ENCODE measurements around the gene KIF25. TPM values are rescaled to one million over a fixed set of nuclear protein-coding genes. Genes with fewer than 3 reads are reported as not detected.
A peak's percentile ranks its signal among the peaks of the same experiment; 100 is the strongest.

The KIF25 gene
- total and polyA plus RNA-seq, 4 donors: 0.72 to 0.79 TPM; not detected in 2

GRCh38 chr6:168091381-168092264, 94.2 kb downstream of the KIF25 start:
- no peak for ATAC-seq (ENCODE audit: low FRiP score)
- WGBS, 2 donors: 92 to 94% methylated on average over 28 of the region's 28 CpGs
- Histone ChIP-seq H3K36me3 (ENCODE audit: control insufficient read depth in 1 of 2, insufficient read depth in 2 of 2, low read length in 1 of 2) (no peaks in the 10 kb centered on the region), H3K27me3 (ENCODE audit: control insufficient read depth in 1 of 2, insufficient read depth in 2 of 2, low read length in 1 of 2) (no peaks in the 10 kb centered on the region), H3K4me1 (ENCODE audit: control insufficient read depth in 1 of 2, insufficient read depth in 2 of 2, low read length in 2 of 2) (no peaks in the 10 kb centered on the region), H3K9me3 (ENCODE audit: control insufficient read depth, low read length) (no peaks in the 10 kb centered on the region), H3K27ac (ENCODE audit: low read depth in 1 of 2, low read length in 2 of 2) (no peak overlapping the region), H3K4me3 (ENCODE audit: low read length in 2 of 2) (no peak overlapping the region)
- DNase-seq: peak; percentile 30 to 68
- intact Hi-C loops (cut with DNase I): no loop called here

- H3K4me3 ChIP-seq (ENCODE audit: low read length in 2 of 2): no peak overlapping the region
- ATAC-seq (ENCODE audit: low FRiP score) (no peak), DNase-seq (peak in 1 of 2 donors; percentile 42)
- no peaks in the 10 kb centered on the region for H3K27me3 ChIP-seq (ENCODE audit: control insufficient read depth in 1 of 2, insufficient read depth in 2 of 2, low read length in 1 of 2)
- no peaks in the 10 kb centered on the region for H3K36me3 ChIP-seq (ENCODE audit: control insufficient read depth in 1 of 2, insufficient read depth in 2 of 2, low read length in 1 of 2)
- no peaks in the 10 kb centered on the region for H3K4me1 ChIP-seq (ENCODE audit: control insufficient read depth in 1 of 2, insufficient read depth in 2 of 2, low read length in 2 of 2)
- intact Hi-C loops (cut with DNase I): no loop called here
- no peaks in the 10 kb centered on the region for H3K9me3 ChIP-seq (ENCODE audit: control insufficient read depth, low read length)
- 85 to 87% methylated on average over 8 of the region's 8 CpGs for WGBS, 2 donors
- no peak overlapping the region for H3K27ac ChIP-seq (ENCODE audit: low read depth in 1 of 2, low read length in 2 of 2)
Observed at GRCh38 chr6:168092541-168092940, 95.1 kb downstream of the KIF25 start.

GRCh38 chr6:168093071-168093505, 95.6 kb downstream of the KIF25 start:
- H3K36me3 ChIP-seq (ENCODE audit: control insufficient read depth in 1 of 2, insufficient read depth in 2 of 2, low read length in 1 of 2): no peaks in the 10 kb centered on the region
- H3K4me1 ChIP-seq (ENCODE audit: control insufficient read depth in 1 of 2, insufficient read depth in 2 of 2, low read length in 2 of 2): no peaks in the 10 kb centered on the region
- ATAC-seq (ENCODE audit: low FRiP score): no peak
- intact Hi-C loops (cut with DNase I): no loop called here
- peak; percentile 6 to 72 for DNase-seq
- WGBS, 2 donors: 87 to 88% methylated on average over 12 of the region's 12 CpGs
- H3K27me3 ChIP-seq (ENCODE audit: control insufficient read depth in 1 of 2, insufficient read depth in 2 of 2, low read length in 1 of 2): no peaks in the 10 kb centered on the region
- no peaks in the 10 kb centered on the region for H3K9me3 ChIP-seq (ENCODE audit: control insufficient read depth, low read length)
- no peak overlapping the region for H3K4me3 ChIP-seq (ENCODE audit: low read length in 2 of 2)
- no peak overlapping the region for H3K27ac ChIP-seq (ENCODE audit: low read depth in 1 of 2, low read length in 2 of 2)

GRCh38 chr6:168093634-168094033, 96.2 kb downstream of the KIF25 start:
- H3K27ac ChIP-seq (ENCODE audit: low read depth in 1 of 2, low read length in 2 of 2): no peak overlapping the region

More at GRCh38 chr6:168093634-168094033, 96.2 kb downstream of the KIF25 start:
- no peak for ATAC-seq (ENCODE audit: low FRiP score)
- 89 to 93% methylated on average over 11 of the region's 11 CpGs for WGBS, 2 donors
- Histone ChIP-seq H3K9me3 (ENCODE audit: control insufficient read depth, low read length) (no peaks in the 10 kb centered on the region), H3K4me1 (ENCODE audit: control insufficient read depth in 1 of 2, insufficient read depth in 2 of 2, low read length in 2 of 2) (no peaks in the 10 kb centered on the region), H3K27me3 (ENCODE audit: control insufficient read depth in 1 of 2, insufficient read depth in 2 of 2, low read length in 1 of 2) (no peaks in the 10 kb centered on the region), H3K4me3 (ENCODE audit: low read length in 2 of 2) (no peak overlapping the region), H3K36me3 (ENCODE audit: control insufficient read depth in 1 of 2, insufficient read depth in 2 of 2, low read length in 1 of 2) (no peaks in the 10 kb centered on the region)
- DNase-seq: peak in 1 of 2 donors; percentile 26
- intact Hi-C loops (cut with DNase I): no loop called here

Other genes with a start within 250 kb of the KIF25 start
- 10 to 100 TPM; 75.6 to 99.2 TPM for gene AFDN, start 170.8 kb upstream of the KIF25 start, total RNA-seq
- 10 to 100 TPM; 15.5 to 19.4 TPM for gene AFDN, start 170.8 kb upstream of the KIF25 start, polyA plus RNA-seq
- under 1 TPM; 0.06 to 0.19 TPM for gene FRMD1, start 81.5 kb downstream of the KIF25 start, total RNA-seq
- under 1 TPM; 0.03 to 0.38 TPM for gene FRMD1, start 81.5 kb downstream of the KIF25 start, polyA plus RNA-seq